Neural cell (in vitro differentiated cells): ENCODE results near the gene EPHA1. TPM values are rescaled to one million over a fixed set of nuclear protein-coding genes. Genes with fewer than 3 reads are reported as not detected.

Experiments
- H2AFZ ChIP-seq: fragments of 200-600, 300-800 bp; sonication (generic), shearing (Covaris generic); 2 replicates; pipeline ENCODE4 v1.6.0; 2014; ENCODE audit warnings: low read depth, mild to moderate bottlenecking, antibody characterized with exemption, low read length, moderate library complexity
- H3F3A ChIP-seq: fragments of 200-600 bp; shearing (Covaris generic); 2 replicates; pipeline ENCODE4 v1.6.1; 2016; ENCODE audit warnings: mild to moderate bottlenecking, moderate library complexity, mixed read lengths, antibody characterized with exemption, low read length; ENCODE audit not compliant: insufficient read depth, poor library complexity, severe bottlenecking
- H3K27ac ChIP-seq: fragments of 200-600, 300-800 bp; sonication (generic), shearing (Covaris generic); 2 replicates; pipeline ENCODE4 v1.5.1; 2014; ENCODE audit warnings: mild to moderate bottlenecking, low read length, moderate library complexity
- H3K27me3 ChIP-seq: fragments of 300-800, 200-600 bp; sonication (generic), shearing (Covaris generic); 2 replicates; pipeline ENCODE4 v1.6.0; 2014; ENCODE audit warnings: mild to moderate bottlenecking, low read depth, low read length, moderate library complexity; ENCODE audit not compliant: insufficient read depth
- H3K36me3 ChIP-seq: fragments of 300-800, 200-600 bp; sonication (generic), shearing (Covaris generic); 2 replicates; pipeline ENCODE4 v1.5.1; 2014; ENCODE audit warnings: mild to moderate bottlenecking, antibody characterized with exemption, low read length, moderate library complexity; ENCODE audit not compliant: insufficient read depth
- H3K4me2 ChIP-seq: fragments of 300-800, 200-600 bp; sonication (generic), shearing (Covaris generic); 2 replicates; pipeline ENCODE4 v1.6.0; 2014; ENCODE audit warnings: mild to moderate bottlenecking, low read length
- H3K4me3 ChIP-seq: fragments of 300-800, 200-600 bp; sonication (generic), shearing (Covaris generic); 2 replicates; pipeline ENCODE4 v1.5.1; 2014; ENCODE audit warnings: mild to moderate bottlenecking, low read length, moderate library complexity
- H3K79me2 ChIP-seq: fragments of 200-600 bp; shearing (Covaris generic); replicated peaks from 2 replicates; pipeline ENCODE4 v1.6.0; 2014; ENCODE audit warnings: mild to moderate bottlenecking, low read length, moderate library complexity; ENCODE audit not compliant: insufficient read depth
- H3K9ac ChIP-seq: fragments of 300-800, 200-600 bp; sonication (generic), shearing (Covaris generic); 2 replicates; pipeline ENCODE4 v1.6.1; 2016; ENCODE audit warnings: mild to moderate bottlenecking, low read length, mixed read lengths
- H3K9me2 ChIP-seq: fragments of 200-600 bp; shearing (Covaris generic); 2 replicates; pipeline ENCODE4 v1.6.1; 2016; ENCODE audit warnings: mild to moderate bottlenecking, low read length, mixed read lengths; ENCODE audit not compliant: insufficient read depth
- H3K9me3 ChIP-seq: fragments of 200-600, 300-800 bp; sonication (generic), shearing (Covaris generic); 2 replicates; pipeline ENCODE4 v1.6.1; 2016; ENCODE audit warnings: mild to moderate bottlenecking, mixed run types, low read length, moderate library complexity, mixed read lengths
- H4K20me1 ChIP-seq: fragments of 200-600 bp; shearing (Covaris generic); 2 replicates; pipeline ENCODE4 v1.6.1; 2016; ENCODE audit warnings: mild to moderate bottlenecking, mixed run types; ENCODE audit not compliant: insufficient read depth
- EP300 ChIP-seq: fragments of 450-650 bp; conservative IDR thresholded peaks from 2 replicates; pipeline ENCODE4 v1.6.1; 2014; ENCODE audit warnings: antibody characterized with exemption, mild to moderate bottlenecking, moderate library complexity; ENCODE audit not compliant: poor library complexity, severe bottlenecking
- EZH2 ChIP-seq: fragments of 200-600, 300-800 bp; shearing (Covaris generic), sonication (generic); IDR thresholded peaks from 2 replicates; pipeline ENCODE4 v1.6.1; 2014; ENCODE audit warnings: antibody characterized with exemption, low read length, borderline replicate concordance, mild to moderate bottlenecking; ENCODE audit not compliant: insufficient read depth, poor library complexity, severe bottlenecking
- MXI1 ChIP-seq: fragments of 450-650 bp; conservative IDR thresholded peaks from 2 replicates; pipeline ENCODE4 v1.6.1; 2014; ENCODE audit warnings: antibody characterized with exemption, mild to moderate bottlenecking; ENCODE audit not compliant: poor library complexity, severe bottlenecking
- POLR2AphosphoS5 ChIP-seq: IDR thresholded peaks from 2 replicates; pipeline ENCODE4 v1.6.1; 2012
- RAD21 ChIP-seq: fragments of 450-650 bp; conservative IDR thresholded peaks from 2 replicates; pipeline ENCODE4 v1.6.1; 2014; ENCODE audit warnings: antibody characterized with exemption, mild to moderate bottlenecking, moderate library complexity
- SMC3 ChIP-seq: fragments of 450-650 bp; conservative IDR thresholded peaks from 2 replicates; pipeline ENCODE4 v1.6.1; 2014; ENCODE audit warnings: antibody characterized with exemption, mild to moderate bottlenecking, moderate library complexity; ENCODE audit not compliant: poor library complexity
- TAF1 ChIP-seq: IDR thresholded peaks from 2 replicates; pipeline ENCODE4 v1.6.1; 2012; ENCODE audit warnings: low read depth
- polyA minus RNA-seq: library from RNA; depleted of rRNA, polyadenylated mRNA; stranded (reverse); fragments of >200 nt; gene quantifications from 2 replicates; pipeline ENCODE4 v1.2.3, GENCODE V29; 2014
- polyA plus RNA-seq: library from polyadenylated mRNA; depleted of rRNA; stranded (reverse); fragments of >200 nt; gene quantifications from 2 replicates; pipeline ENCODE4 v1.2.3, GENCODE V29; 2014
- TF ChIP-seq, protein P1 (sequence below): IDR thresholded peaks from 2 replicates; pipeline ENCODE4 v1.6.1; 2012; ENCODE audit warnings: borderline replicate concordance
- TF ChIP-seq, protein P2 (sequence below): fragments of 450-650 bp; IDR thresholded peaks from 2 replicates; pipeline ENCODE4 v1.5.1; 2014; ENCODE audit warnings: antibody characterized with exemption, mild to moderate bottlenecking, moderate library complexity; ENCODE audit not compliant: poor library complexity, severe bottlenecking

The EPHA1 gene
- polyA plus RNA-seq (not detected in 2 replicates), polyA minus RNA-seq (not detected in 2 replicates)

GRCh38 chr7:143408686-143409561, at the start of gene EPHA1:
TSS of gene EPHA1 (minus strand) at chr7:143408856. CDS start at chr7:143408805, 51 bp downstream.
- no peaks in the 10 kb centered on the region for H3K36me3 ChIP-seq
- no peaks in the 10 kb centered on the region for H3F3A ChIP-seq
- no peak within 1 kb of the TSS for H2AFZ ChIP-seq
- H3K9me2 ChIP-seq, result no peaks in the 10 kb centered on the region
- TF ChIP-seq POLR2AphosphoS5 (no peak), MXI1 (no peak), TAF1 (no peak), EZH2 (no peak), SMC3 (no peak), EP300 (no peak), RAD21 (no peak)
- TF ChIP-seq, protein P1, sequence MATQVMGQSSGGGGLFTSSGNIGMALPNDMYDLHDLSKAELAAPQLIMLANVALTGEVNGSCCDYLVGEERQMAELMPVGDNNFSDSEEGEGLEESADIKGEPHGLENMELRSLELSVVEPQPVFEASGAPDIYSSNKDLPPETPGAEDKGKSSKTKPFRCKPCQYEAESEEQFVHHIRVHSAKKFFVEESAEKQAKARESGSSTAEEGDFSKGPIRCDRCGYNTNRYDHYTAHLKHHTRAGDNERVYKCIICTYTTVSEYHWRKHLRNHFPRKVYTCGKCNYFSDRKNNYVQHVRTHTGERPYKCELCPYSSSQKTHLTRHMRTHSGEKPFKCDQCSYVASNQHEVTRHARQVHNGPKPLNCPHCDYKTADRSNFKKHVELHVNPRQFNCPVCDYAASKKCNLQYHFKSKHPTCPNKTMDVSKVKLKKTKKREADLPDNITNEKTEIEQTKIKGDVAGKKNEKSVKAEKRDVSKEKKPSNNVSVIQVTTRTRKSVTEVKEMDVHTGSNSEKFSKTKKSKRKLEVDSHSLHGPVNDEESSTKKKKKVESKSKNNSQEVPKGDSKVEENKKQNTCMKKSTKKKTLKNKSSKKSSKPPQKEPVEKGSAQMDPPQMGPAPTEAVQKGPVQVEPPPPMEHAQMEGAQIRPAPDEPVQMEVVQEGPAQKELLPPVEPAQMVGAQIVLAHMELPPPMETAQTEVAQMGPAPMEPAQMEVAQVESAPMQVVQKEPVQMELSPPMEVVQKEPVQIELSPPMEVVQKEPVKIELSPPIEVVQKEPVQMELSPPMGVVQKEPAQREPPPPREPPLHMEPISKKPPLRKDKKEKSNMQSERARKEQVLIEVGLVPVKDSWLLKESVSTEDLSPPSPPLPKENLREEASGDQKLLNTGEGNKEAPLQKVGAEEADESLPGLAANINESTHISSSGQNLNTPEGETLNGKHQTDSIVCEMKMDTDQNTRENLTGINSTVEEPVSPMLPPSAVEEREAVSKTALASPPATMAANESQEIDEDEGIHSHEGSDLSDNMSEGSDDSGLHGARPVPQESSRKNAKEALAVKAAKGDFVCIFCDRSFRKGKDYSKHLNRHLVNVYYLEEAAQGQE, result no peak
- TF ChIP-seq, protein P2, sequence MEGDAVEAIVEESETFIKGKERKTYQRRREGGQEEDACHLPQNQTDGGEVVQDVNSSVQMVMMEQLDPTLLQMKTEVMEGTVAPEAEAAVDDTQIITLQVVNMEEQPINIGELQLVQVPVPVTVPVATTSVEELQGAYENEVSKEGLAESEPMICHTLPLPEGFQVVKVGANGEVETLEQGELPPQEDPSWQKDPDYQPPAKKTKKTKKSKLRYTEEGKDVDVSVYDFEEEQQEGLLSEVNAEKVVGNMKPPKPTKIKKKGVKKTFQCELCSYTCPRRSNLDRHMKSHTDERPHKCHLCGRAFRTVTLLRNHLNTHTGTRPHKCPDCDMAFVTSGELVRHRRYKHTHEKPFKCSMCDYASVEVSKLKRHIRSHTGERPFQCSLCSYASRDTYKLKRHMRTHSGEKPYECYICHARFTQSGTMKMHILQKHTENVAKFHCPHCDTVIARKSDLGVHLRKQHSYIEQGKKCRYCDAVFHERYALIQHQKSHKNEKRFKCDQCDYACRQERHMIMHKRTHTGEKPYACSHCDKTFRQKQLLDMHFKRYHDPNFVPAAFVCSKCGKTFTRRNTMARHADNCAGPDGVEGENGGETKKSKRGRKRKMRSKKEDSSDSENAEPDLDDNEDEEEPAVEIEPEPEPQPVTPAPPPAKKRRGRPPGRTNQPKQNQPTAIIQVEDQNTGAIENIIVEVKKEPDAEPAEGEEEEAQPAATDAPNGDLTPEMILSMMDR, result no peak
- no peaks in the 10 kb centered on the region for H4K20me1 ChIP-seq
- H3K27me3 ChIP-seq, result peaks cover 8% of the 10 kb centered on the region
- H3K9ac ChIP-seq, result no peak within 1 kb of the TSS
- peak within 1 kb of the TSS; percentile 24 for H3K4me3 ChIP-seq
- H3K4me2 ChIP-seq, result no peak within 1 kb of the TSS
- no peaks in the 10 kb centered on the region for H3K79me2 ChIP-seq
- no peak within 1 kb of the TSS for H3K27ac ChIP-seq
- H3K9me3 ChIP-seq, result no peaks in the 10 kb centered on the region

DNA sequence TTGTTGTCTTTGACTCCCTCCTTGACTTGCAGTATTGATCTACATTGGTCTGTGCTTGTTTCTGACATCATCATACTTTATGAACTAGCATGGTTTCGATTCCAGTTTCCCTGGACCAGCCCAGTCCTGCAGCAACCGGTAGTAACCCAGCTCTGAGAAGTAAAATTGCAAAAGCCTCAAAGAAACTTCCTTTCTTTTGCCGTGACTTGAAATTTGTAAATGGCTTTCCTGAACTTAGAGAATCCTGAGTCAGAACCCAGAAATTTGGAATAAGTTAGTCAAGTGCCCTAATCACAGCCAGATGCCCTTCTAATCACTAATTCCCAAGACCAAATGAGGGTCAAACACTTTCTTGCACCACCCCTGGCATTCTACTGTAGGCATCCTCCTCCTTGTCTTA, 49.6 kb upstream of the EPHA1 start:
- no peaks in the 10 kb centered on the region for H3F3A ChIP-seq
- H3K9ac ChIP-seq, result no peak overlapping the region
- H2AFZ ChIP-seq, result no peak overlapping the region

More for the DNA sequence above, 49.6 kb upstream of the EPHA1 start:
- Histone ChIP-seq H3K9me2 (no peaks in the 10 kb centered on the region), H3K27ac (no peak overlapping the region), H3K4me2 (no peak overlapping the region), H3K4me3 (no peak overlapping the region), H3K9me3 (no peaks in the 10 kb centered on the region), H3K36me3 (no peaks in the 10 kb centered on the region), H4K20me1 (no peaks in the 10 kb centered on the region), H3K27me3 (no peaks in the 10 kb centered on the region), H3K79me2 (no peaks in the 10 kb centered on the region)
- TF ChIP-seq POLR2AphosphoS5, result no peak
- no peak for TF ChIP-seq SMC3
- TF ChIP-seq, protein P2, result no peak
- no peak for TF ChIP-seq RAD21
- no peak for TF ChIP-seq EZH2
- no peak for TF ChIP-seq TAF1
- no peak for TF ChIP-seq EP300
- no peak for TF ChIP-seq MXI1
- TF ChIP-seq, protein P1, result no peak
